ENCODE data around the gene QSER1. TPM values are rescaled to one million over a fixed set of nuclear protein-coding genes. Genes with fewer than 3 reads are reported as not detected.
"Not testable (repeated sequence)": the region's sequence is repeated elsewhere in the genome, so short reads cannot be mapped to it uniquely, and the experiment has no call there.

Gene QSER1
- total RNA-seq, 2 experiments from 2014 or later: 12.3 to 14.4 TPM

DNA sequence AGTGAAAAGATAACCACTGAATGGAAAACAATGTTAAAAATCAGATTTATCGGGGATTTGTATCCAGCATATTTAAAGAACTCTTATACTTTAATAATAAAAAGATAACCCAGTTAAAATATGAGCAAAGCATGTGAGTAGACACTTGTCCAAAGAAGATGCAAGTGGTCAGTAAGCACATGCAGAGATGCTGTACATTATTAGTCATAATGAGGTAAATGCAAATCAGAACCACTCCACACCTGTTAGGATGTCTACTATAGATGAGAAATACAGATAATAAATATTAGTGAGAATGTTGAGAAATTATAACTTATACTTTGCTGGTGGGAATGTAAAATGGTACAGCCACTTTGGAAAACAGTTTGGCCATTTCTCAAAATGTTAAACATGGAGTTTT, 28.0 kb downstream of the QSER1 start:
- H3K27ac Mint-ChIP-seq: no peak overlapping the region
- no peak overlapping the region for H3K4me3 Mint-ChIP-seq
- no peak for DNase-seq
- POLR2A ChIA-PET: no interaction called here
- peaks cover 8% of the 10 kb centered on the region for H3K36me3 Mint-ChIP-seq
- H3K9me3 Mint-ChIP-seq: no peaks in the 10 kb centered on the region
- ATAC-seq (ENCODE audit: low read depth): no peak
- peaks cover 22% of the 10 kb centered on the region for H3K4me1 Mint-ChIP-seq
- H3K27me3 Mint-ChIP-seq: no peaks in the 10 kb centered on the region

DNA sequence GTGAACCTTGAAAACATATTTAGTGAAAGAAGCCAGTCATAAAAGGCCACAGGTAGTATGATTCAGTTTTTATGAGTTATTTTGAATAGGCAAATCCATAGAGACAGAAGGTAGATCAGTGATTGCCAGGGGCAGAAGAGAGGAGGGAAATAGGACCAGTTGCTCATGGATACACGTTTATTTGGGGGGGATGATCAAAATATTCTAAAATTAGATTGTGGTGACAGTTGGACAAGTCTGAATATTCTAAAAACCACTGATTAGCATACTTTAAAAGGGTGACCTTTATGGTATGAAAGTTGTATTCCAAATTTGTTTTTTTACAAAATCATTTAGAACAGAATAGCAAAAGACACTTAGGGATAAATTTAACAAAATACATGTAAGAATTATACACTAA, 28.6 kb downstream of the QSER1 start:
- DNase-seq (no peak), ATAC-seq (ENCODE audit: low read depth) (no peak)
- POLR2A ChIA-PET: no interaction called here
- H3K4me1 Mint-ChIP-seq: peaks cover 22% of the 10 kb centered on the region
- H3K4me3 Mint-ChIP-seq: no peak overlapping the region
- peaks cover 8% of the 10 kb centered on the region for H3K36me3 Mint-ChIP-seq
- H3K27me3 Mint-ChIP-seq: no peaks in the 10 kb centered on the region
- H3K9me3 Mint-ChIP-seq: no peaks in the 10 kb centered on the region
- no peak overlapping the region for H3K27ac Mint-ChIP-seq

GRCh38 chr11:32931606-32932005, 39.0 kb downstream of the QSER1 start:
- no peaks in the 10 kb centered on the region for H3K9me3 Mint-ChIP-seq
- H3K27ac Mint-ChIP-seq: no peak overlapping the region
- ATAC-seq (ENCODE audit: low read depth) (no peak), DNase-seq (no peak)
- no peaks in the 10 kb centered on the region for H3K27me3 Mint-ChIP-seq
- H3K4me1 Mint-ChIP-seq: peaks cover 3% of the 10 kb centered on the region
- POLR2A ChIA-PET: no interaction called here
- no peak overlapping the region for H3K4me3 Mint-ChIP-seq
- peaks cover 45% of the 10 kb centered on the region for H3K36me3 Mint-ChIP-seq

GRCh38 chr11:32932196-32932595, 39.6 kb downstream of the QSER1 start:
- Mint-ChIP-seq H3K4me3 (no peak overlapping the region), H3K9me3 (no peaks in the 10 kb centered on the region), H3K27ac (no peak overlapping the region), H3K36me3 (peaks cover 51% of the 10 kb centered on the region), H3K27me3 (no peaks in the 10 kb centered on the region), H3K4me1 (peaks cover 3% of the 10 kb centered on the region)
- ATAC-seq (ENCODE audit: low read depth): no peak
- POLR2A ChIA-PET: no interaction called here
- DNase-seq: no peak

DNA sequence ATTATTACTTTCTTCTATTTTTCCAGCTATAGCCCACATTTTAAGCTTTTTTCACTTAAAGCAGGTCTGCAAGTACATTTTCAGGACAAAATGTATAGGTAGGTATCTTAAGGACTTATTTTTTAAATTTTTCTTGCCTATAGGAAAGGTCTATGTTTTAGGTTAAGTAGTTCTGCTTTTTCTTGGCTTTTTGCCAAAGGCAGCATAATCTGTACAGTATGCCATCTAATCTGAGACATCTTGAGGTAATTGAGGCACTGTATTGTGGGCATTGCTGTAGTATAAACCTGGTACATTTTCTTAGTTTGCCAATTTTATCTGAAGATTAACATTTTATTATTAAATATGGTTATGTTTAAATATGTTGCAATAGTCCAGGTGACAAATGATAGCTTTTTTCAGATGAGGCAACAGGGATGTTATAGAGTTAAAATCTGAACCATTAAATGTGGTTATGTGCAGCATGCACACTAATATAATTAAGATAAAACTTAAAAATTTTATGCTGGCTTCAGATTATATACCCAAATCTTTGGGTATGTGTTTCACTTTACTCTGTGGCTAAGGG, 42.9 kb downstream of the QSER1 start:
- Mint-ChIP-seq H3K4me1 (peaks cover 11% of the 10 kb centered on the region), H3K4me3 (no peak overlapping the region), H3K36me3 (peaks cover 55% of the 10 kb centered on the region), H3K27ac (no peak overlapping the region), H3K27me3 (no peaks in the 10 kb centered on the region), H3K9me3 (no peaks in the 10 kb centered on the region)
- DNase-seq (no peak), ATAC-seq (ENCODE audit: low read depth) (no peak)
- POLR2A ChIA-PET: no interaction called here

DNA sequence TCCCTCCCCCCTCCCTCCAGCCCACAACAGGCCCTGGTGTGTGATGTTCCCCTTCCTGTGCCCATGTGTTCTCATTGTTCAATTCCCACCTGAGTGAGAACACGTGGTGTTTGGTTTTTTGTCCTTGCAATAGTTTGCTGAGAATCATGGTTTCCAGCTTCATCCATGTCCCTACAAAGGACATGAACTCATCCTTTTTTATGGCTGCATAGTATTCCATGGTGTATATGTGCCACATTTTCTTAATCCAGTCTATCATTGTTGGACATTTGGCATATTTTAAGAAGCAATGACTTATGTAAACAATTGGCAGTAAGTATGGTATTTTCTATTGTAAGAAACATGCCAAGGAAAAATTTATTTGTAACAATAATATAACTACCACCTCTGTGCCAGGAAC, 43.6 kb downstream of the QSER1 start:
- H3K9me3 Mint-ChIP-seq; DNase-seq; ATAC-seq (ENCODE audit: low read depth); H3K4me3 Mint-ChIP-seq; H3K27ac Mint-ChIP-seq; POLR2A ChIA-PET; H3K27me3 Mint-ChIP-seq: not testable (repeated sequence)
- peaks cover 55% of the 10 kb centered on the region for H3K36me3 Mint-ChIP-seq
- H3K4me1 Mint-ChIP-seq: peaks cover 15% of the 10 kb centered on the region

DNA sequence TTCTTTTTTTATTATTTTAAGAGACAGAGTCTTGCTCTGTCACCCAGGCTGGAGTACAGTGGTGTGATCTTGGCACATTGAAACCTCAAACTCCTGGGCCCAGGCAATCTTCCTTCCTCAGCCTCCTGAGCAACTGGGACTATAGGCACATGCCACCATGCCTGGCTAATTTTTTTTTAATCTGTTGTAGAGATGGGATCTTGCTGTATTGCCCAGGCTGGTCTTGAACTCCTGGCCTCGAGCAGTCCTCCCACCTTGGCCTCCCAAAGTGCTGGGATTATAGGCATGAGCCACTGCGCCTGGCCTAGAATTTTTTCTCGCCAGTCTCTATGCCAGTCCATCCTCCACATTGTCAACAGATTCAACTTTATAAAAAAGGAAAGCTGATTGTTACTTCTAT, 44.7 kb downstream of the QSER1 start:
- not testable (repeated sequence) for H3K4me3 Mint-ChIP-seq; ATAC-seq (ENCODE audit: low read depth); DNase-seq; H3K9me3 Mint-ChIP-seq; H3K27me3 Mint-ChIP-seq; H3K27ac Mint-ChIP-seq
- Mint-ChIP-seq H3K4me1 (peaks cover 15% of the 10 kb centered on the region), H3K36me3 (peaks cover 44% of the 10 kb centered on the region)
- POLR2A ChIA-PET: interaction anchor here (0.6 kb wide), 1 partner anchor 136 kb away, joined by 3 read pairs; no protein-coding TSS in a partner anchor

DNA sequence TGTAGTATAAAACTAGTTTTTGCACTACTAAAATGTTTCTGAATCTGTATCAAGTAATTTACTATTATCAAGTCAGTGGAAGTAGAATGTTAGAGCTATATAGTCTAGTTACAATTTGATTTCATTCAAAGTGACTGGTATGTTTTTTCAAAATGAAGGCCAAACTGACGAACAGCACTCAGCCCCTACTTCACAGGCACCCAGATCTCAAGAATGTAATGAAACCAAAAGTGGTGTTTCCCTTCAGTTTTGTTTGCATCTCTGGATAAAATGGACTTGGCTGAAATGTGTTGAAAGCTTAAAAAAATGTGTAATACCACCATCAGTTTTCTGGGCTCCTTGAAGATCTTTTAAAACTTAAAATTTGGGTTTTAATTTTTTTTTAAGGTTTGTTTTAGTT, 46.4 kb downstream of the QSER1 start:
- peaks cover 15% of the 10 kb centered on the region for H3K4me1 Mint-ChIP-seq
- H3K27ac Mint-ChIP-seq: peak overlapping the region; percentile 63
- H3K36me3 Mint-ChIP-seq: peaks cover 31% of the 10 kb centered on the region
- H3K27me3 Mint-ChIP-seq: no peaks in the 10 kb centered on the region
- POLR2A ChIA-PET: interaction anchor here (1.0 kb wide), 1 partner anchor 45 kb away, joined by 3 read pairs; no protein-coding TSS in a partner anchor
- ATAC-seq (ENCODE audit: low read depth) (no peak), DNase-seq (no peak)
- peaks cover 1% of the 10 kb centered on the region for H3K9me3 Mint-ChIP-seq
- peak overlapping the region; percentile 39 for H3K4me3 Mint-ChIP-seq

- peaks cover 23% of the 10 kb centered on the region for H3K36me3 Mint-ChIP-seq
- ATAC-seq (ENCODE audit: low read depth) (no peak), DNase-seq (no peak)
- no peak overlapping the region for H3K27ac Mint-ChIP-seq
- POLR2A ChIA-PET: interaction anchor here (1.0 to 1.1 kb wide), 2 partner anchors 46 to 47 kb away, joined by 3 read pairs; no protein-coding TSS in a partner anchor
- peaks cover 15% of the 10 kb centered on the region for H3K4me1 Mint-ChIP-seq
- no peaks in the 10 kb centered on the region for H3K27me3 Mint-ChIP-seq
- peaks cover 1% of the 10 kb centered on the region for H3K9me3 Mint-ChIP-seq
- H3K4me3 Mint-ChIP-seq: no peak overlapping the region
Observed at GRCh38 chr11:32939866-32940265, 47.3 kb downstream of the QSER1 start.

- no peak for ATAC-seq (ENCODE audit: low read depth)
- no peak overlapping the region for H3K27ac Mint-ChIP-seq
- no peaks in the 10 kb centered on the region for H3K27me3 Mint-ChIP-seq
- H3K36me3 Mint-ChIP-seq: peaks cover 21% of the 10 kb centered on the region
- DNase-seq: no peak
- H3K4me1 Mint-ChIP-seq: peaks cover 15% of the 10 kb centered on the region
- H3K9me3 Mint-ChIP-seq: peaks cover 1% of the 10 kb centered on the region
- POLR2A ChIA-PET: interaction anchor here (1.1 kb wide), 1 partner anchor 48 kb away, joined by 3 read pairs; no protein-coding TSS in a partner anchor
- peak overlapping the region; percentile 47 for H3K4me3 Mint-ChIP-seq
Observed at GRCh38 chr11:32940865-32941264, 48.3 kb downstream of the QSER1 start.

DNA sequence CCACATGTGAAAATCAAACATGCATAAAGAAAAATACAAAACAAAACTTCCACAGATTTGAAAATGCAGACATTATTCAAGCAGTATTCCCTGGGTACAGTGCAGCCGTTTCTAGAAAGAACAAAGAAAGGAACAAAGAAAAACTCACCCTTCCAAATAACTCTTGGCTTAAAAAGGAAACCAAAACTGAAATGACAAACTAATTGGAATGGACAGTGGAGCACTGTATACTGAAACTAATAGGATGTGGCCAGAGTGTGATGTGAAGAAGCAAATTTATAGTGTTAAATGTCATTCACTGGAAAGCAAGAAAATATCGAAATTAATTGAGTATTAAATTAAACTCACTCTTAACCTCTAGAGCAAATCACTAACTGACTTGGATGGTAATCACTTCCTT, 55.4 kb downstream of the QSER1 start:
- Mint-ChIP-seq H3K27me3 (no peaks in the 10 kb centered on the region), H3K36me3 (peaks cover 19% of the 10 kb centered on the region), H3K9me3 (peaks cover 6% of the 10 kb centered on the region), H3K27ac (no peak overlapping the region), H3K4me1 (peaks cover 2% of the 10 kb centered on the region), H3K4me3 (no peak overlapping the region)
- no peak for DNase-seq
- POLR2A ChIA-PET: no interaction called here
- ATAC-seq (ENCODE audit: low read depth): no peak

DNA sequence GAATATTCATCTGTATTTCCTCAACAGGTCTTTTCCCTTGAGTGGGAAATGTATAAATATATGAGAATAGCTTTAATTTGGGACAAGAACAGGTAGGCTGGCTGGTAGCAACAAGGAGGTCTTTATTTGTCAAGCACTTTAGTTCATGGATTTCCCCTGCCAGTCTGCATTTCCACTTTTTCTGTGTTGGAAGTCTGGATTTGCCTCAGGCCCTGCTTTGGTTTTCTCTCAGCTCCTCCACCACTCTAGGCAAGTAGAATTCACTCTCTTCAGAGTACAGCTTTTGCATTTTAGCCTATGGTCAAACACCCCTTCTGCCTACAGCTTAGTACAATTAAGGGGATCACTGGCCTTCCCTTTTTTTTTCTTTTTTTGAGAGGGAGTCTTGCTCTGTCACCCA, 57.1 kb downstream of the QSER1 start:
- Mint-ChIP-seq H3K27ac (no peak overlapping the region), H3K36me3 (peaks cover 19% of the 10 kb centered on the region), H3K4me1 (peaks cover 4% of the 10 kb centered on the region), H3K27me3 (no peaks in the 10 kb centered on the region), H3K4me3 (no peak overlapping the region), H3K9me3 (peaks cover 6% of the 10 kb centered on the region)
- DNase-seq (no peak), ATAC-seq (ENCODE audit: low read depth) (no peak)
- POLR2A ChIA-PET: no interaction called here

DNA sequence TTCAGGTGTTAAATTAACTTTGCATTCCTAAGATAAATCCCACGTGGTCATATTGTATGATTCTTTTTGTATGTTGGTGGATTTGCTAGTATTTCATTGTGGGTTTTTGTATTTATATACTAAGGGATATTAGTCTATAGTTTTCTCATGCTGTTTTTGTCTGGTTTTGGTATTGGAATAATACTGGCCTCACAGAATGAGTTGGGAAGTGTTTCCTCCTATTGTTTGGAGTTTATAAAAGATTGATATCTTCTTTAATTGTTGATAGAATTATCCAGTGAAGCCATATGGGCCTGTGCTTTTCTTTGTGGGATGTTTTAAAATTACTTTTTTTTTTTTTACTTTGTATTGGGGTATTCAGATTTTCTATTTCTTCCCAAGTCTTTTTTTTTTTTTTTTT, 59.8 kb downstream of the QSER1 start:
- H3K9me3 Mint-ChIP-seq: peaks cover 6% of the 10 kb centered on the region
- H3K27me3 Mint-ChIP-seq: no peaks in the 10 kb centered on the region
- no peak for ATAC-seq (ENCODE audit: low read depth)

GRCh38 chr11:32953700-32954099, 61.1 kb downstream of the QSER1 start:
- DNase-seq (no peak), ATAC-seq (ENCODE audit: low read depth) (no peak)
- Mint-ChIP-seq H3K27me3 (no peaks in the 10 kb centered on the region), H3K9me3 (no peaks in the 10 kb centered on the region), H3K4me1 (peaks cover 2% of the 10 kb centered on the region), H3K27ac (no peak overlapping the region), H3K4me3 (no peak overlapping the region), H3K36me3 (peaks cover 7% of the 10 kb centered on the region)
- POLR2A ChIA-PET: no interaction called here

More for the DNA sequence above, 59.8 kb downstream of the QSER1 start:
- POLR2A ChIA-PET: no interaction called here
- H3K27ac Mint-ChIP-seq: no peak overlapping the region
- peaks cover 4% of the 10 kb centered on the region for H3K4me1 Mint-ChIP-seq
- DNase-seq: no peak
- H3K4me3 Mint-ChIP-seq: no peak overlapping the region
- peaks cover 14% of the 10 kb centered on the region for H3K36me3 Mint-ChIP-seq
